Activated CD4-positive, alpha-beta T cell treated with anti-CD3 and anti-CD28 coated beads for 1 hour (primary cell): ENCODE data around the gene SLC9A9.

Experiments used
- DNase-seq: peaks from one replicate; pipeline ENCODE4 v3.0.0-alpha.2; 2020

The SLC9A9 gene

GRCh38 chr3:143232981-143233380, 615.3 kb downstream of the SLC9A9 start:
- DNase-seq: no peak

- DNase-seq: no peak
These were observed 619.9 kb downstream of the SLC9A9 start for GRCh38 chr3:143228405-143228804.

- DNase-seq: no peak
These were observed 621.5 kb downstream of the SLC9A9 start for GRCh38 chr3:143226678-143227291.

- DNase-seq: no peak
These were observed 623.6 kb downstream of the SLC9A9 start for GRCh38 chr3:143224716-143225115.

GRCh38 chr3:143222981-143223380, 625.3 kb downstream of the SLC9A9 start:
- no peak for DNase-seq

- no peak for DNase-seq
These were observed 625.8 kb downstream of the SLC9A9 start for GRCh38 chr3:143222505-143222904.

- no peak for DNase-seq
These were observed 626.8 kb downstream of the SLC9A9 start for GRCh38 chr3:143221446-143221845.

- DNase-seq: no peak
These were observed 627.5 kb downstream of the SLC9A9 start for GRCh38 chr3:143220741-143221140.

GRCh38 chr3:143218166-143218835, 630.0 kb downstream of the SLC9A9 start:
- no peak for DNase-seq

- no peak for DNase-seq
These were observed 631.0 kb downstream of the SLC9A9 start for GRCh38 chr3:143217283-143217682.

GRCh38 chr3:143216709-143217182, 631.5 kb downstream of the SLC9A9 start:
- DNase-seq: no peak
